ENCODE results near the gene MAEA. TPM values are rescaled to one million over a fixed set of nuclear protein-coding genes. Genes with fewer than 3 reads are reported as not detected.

Gene MAEA
- total RNA-seq, 5 donors from 2014 or later (not counting 1 experiment from before 2014, with no cell fraction given) = 62.3 to 114 (median 87.2) TPM

Other genes with a start within 250 kb of the MAEA start
- 1 to 10 TPM; 3.0 to 5.3 (median 3.9) TPM for gene RNF212, start 176.3 kb upstream of the MAEA start, total RNA-seq
- 10 to 100 TPM; 13.6 to 39.8 (median 18.9) TPM for gene SPON2, start 117.3 kb upstream of the MAEA start, total RNA-seq
- gene CTBP1, start 40.8 kb upstream of the MAEA start, total RNA-seq = 100 to 1,000 TPM; 185 to 232 (median 207) TPM
- gene UVSSA, start 57.3 kb downstream of the MAEA start, total RNA-seq = 10 to 100 TPM; 39.9 to 53.7 (median 42.7) TPM
- not detected for gene NKX1-1, start 116.6 kb downstream of the MAEA start, total RNA-seq

Measured in T-cell (primary cell).